Psoas muscle (tissue), 8 donors: Measurements from ENCODE around the gene NUP210. TPM values are rescaled to one million over a fixed set of nuclear protein-coding genes. Genes with fewer than 3 reads are reported as not detected.

Experiments
- ATAC-seq, 4 donors: fragments of 200-7000 bp; cut with Tn5 transposase; one replicate each; pipeline ENCODE4 v1.9.1; 2020; ENCODE audit warnings: moderate library complexity in 3 of 4, mild to moderate bottlenecking in 2 of 4
- DNase-seq, 2 donors: peaks; one replicate each; pipeline ENCODE4 v3.0.0-alpha.2; 2020
- H3K27ac ChIP-seq: fragments of 200-600 bp; one replicate; pipeline ENCODE4 v1.8.0; 2022
- H3K27me3 ChIP-seq, 3 donors: fragments of 200-600 bp in 1 of 3; one replicate each; pipeline versions ENCODE4 v1.6.1 to v1.8.0; 2013 to 2022; ENCODE audit warnings: low read length in 2 of 3, mild to moderate bottlenecking in 2 of 3, moderate library complexity in 1 of 3; ENCODE audit not compliant: insufficient read depth in 3 of 3
- H3K36me3 ChIP-seq, 2 donors: fragments of 200-600 bp in 1 of 2; one replicate each; pipeline versions ENCODE4 v1.6.1 to v1.8.0; 2013 to 2022; ENCODE audit warnings: low read depth in 1 of 2, mild to moderate bottlenecking in 1 of 2, moderate library complexity in 1 of 2; ENCODE audit not compliant: insufficient read depth in 1 of 2
- H3K4me1 ChIP-seq: fragments of 200-600 bp; one replicate; pipeline ENCODE4 v1.8.0; 2022
- H3K4me3 ChIP-seq: fragments of 200-600 bp; one replicate; pipeline ENCODE4 v1.8.0; 2022; ENCODE audit warnings: mild to moderate bottlenecking
- H3K9me3 ChIP-seq: fragments of 200-600 bp; one replicate; pipeline ENCODE4 v1.8.0; 2022
- CTCF ChIP-seq: fragments of 200-600 bp; IDR thresholded peaks from one replicate; pipeline ENCODE4 v1.8.0; 2022; ENCODE audit warnings: antibody characterized with exemption
- WGBS, 3 donors: extraction: QIAGEN DNeasy Blood & Tissue Kit; methylation state at CpG; one replicate each; pipeline versions ENCODE4 v1.1.6 to v1.1.7; 2013; 5-methylcytosine and 5-hydroxymethylcytosine counted together
- intact Hi-C, 2 donors: fragments of 100-400 bp; cut with DNase I; formaldehyde crosslinking; loops; one replicate each; pipeline versions ENCODE4 v1.11.0 to v1.14.2; 2022
- polyA plus RNA-seq, 3 donors: library from polyadenylated mRNA; stranded (reverse); fragments of 200-250 nt; gene quantifications; one replicate each; pipeline ENCODE4 v1.2.3, GENCODE V29; 2013
- total RNA-seq, 4 donors: library from RNA; stranded (reverse); fragmentation: NEBNext Ultra II Directional in 2 of 4; extraction: Animal tissue kit (Norgen Biotek cat#: 25700) in 2 of 4; gene quantifications; one replicate each; pipeline versions ENCODE4 v1.2.1 to v1.2.4, GENCODE V29; 2021 to 2023
- donor health status: healthy with polysubstance abuse.
- donor health status: DM: no; HTN: no; CAD: no; lungs with moderate emphysema.
- donor health status: Bipolar disorder and iron deficiency.
- donor health status: healthy.
- donor health status: DM: yes; HTN: yes; CAD: no.
- donor health status: DM: no; HTN: no; CAD: no.
- donor health status: DM: no; HTN: no; CAD: no.
- donor health status: DM: yes; HTN: yes; CAD: no.

Gene NUP210
- total and polyA plus RNA-seq, 7 donors: 0.29 to 8.0 (median 2.1) TPM

GRCh38 chr3:13368834-13369233 lies 51.3 kb downstream of the NUP210 start:
- Histone ChIP-seq H3K36me3 (peaks cover 0 to 66% of the 10 kb centered on the region in 2 donors), H3K27me3 (no peaks in the 10 kb centered on the region), H3K27ac (no peak overlapping the region), H3K4me1 (no peaks in the 10 kb centered on the region), H3K9me3 (no peaks in the 10 kb centered on the region), H3K4me3 (no peak overlapping the region)
- WGBS, 3 donors: 95 to 97% (median 95%) methylated on average over 6 of the region's 6 CpGs
- TF ChIP-seq CTCF: no peak
- ATAC-seq (no peak), DNase-seq (no peak)
- intact Hi-C loops: no loop called here

GRCh38 chr3:13367728-13368127 lies 52.4 kb downstream of the NUP210 start:
- Histone ChIP-seq H3K36me3 (peaks cover 0 to 66% of the 10 kb centered on the region in 2 donors), H3K27ac (no peak overlapping the region), H3K27me3 (no peaks in the 10 kb centered on the region), H3K9me3 (no peaks in the 10 kb centered on the region), H3K4me1 (no peaks in the 10 kb centered on the region), H3K4me3 (no peak overlapping the region)
- no peak for ATAC-seq
- TF ChIP-seq CTCF: no peak
- WGBS, 3 donors: 79 to 88% (median 79%) methylated on average over 7 of the region's 7 CpGs
- intact Hi-C loops: no loop called here
- no peak for DNase-seq

- Histone ChIP-seq H3K36me3 (peaks cover 0 to 53% of the 10 kb centered on the region in 2 donors), H3K27ac (no peak overlapping the region), H3K4me3 (no peak overlapping the region), H3K27me3 (no peaks in the 10 kb centered on the region), H3K4me1 (no peaks in the 10 kb centered on the region), H3K9me3 (no peaks in the 10 kb centered on the region)
- DNase-seq: no peak
- intact Hi-C loops: no loop called here
- no peak for ATAC-seq
- TF ChIP-seq CTCF: no peak
- WGBS, 3 donors: 92 to 93% (median 93%) methylated on average over 24 of the region's 24 CpGs
Observed at GRCh38 chr3:13365390-13366379, 54.4 kb downstream of the NUP210 start.

- Histone ChIP-seq H3K27me3 (no peaks in the 10 kb centered on the region), H3K9me3 (no peaks in the 10 kb centered on the region), H3K4me1 (no peaks in the 10 kb centered on the region), H3K4me3 (no peak overlapping the region), H3K27ac (no peak overlapping the region), H3K36me3 (peaks cover 0 to 54% of the 10 kb centered on the region in 2 donors)
- DNase-seq (no peak), ATAC-seq (no peak)
- intact Hi-C loops: no loop called here
- 84 to 85% (median 85%) methylated on average over 12 of the region's 12 CpGs for WGBS, 3 donors
- TF ChIP-seq CTCF: no peak
Observed at GRCh38 chr3:13364602-13365271, 55.4 kb downstream of the NUP210 start.
